Sigmoid colon (tissue), 7 donors: Measurements from ENCODE around the gene AP2A1. TPM values are rescaled to one million over a fixed set of nuclear protein-coding genes. Genes with fewer than 3 reads are reported as not detected.
A peak's percentile ranks its signal among the peaks of the same experiment; 100 is the strongest.

Experiments
- DNase-seq: peaks from one replicate; pipeline ENCODE4 v3.0.0-alpha.2; 2019
- H3K27ac ChIP-seq, 4 donors: fragments of 200-600 bp; sonication (generic); one replicate each; pipeline ENCODE4 v1.5.1; 2016 to 2019; ENCODE audit warnings: mild to moderate bottlenecking in 1 of 4
- H3K27me3 ChIP-seq, 3 donors: fragments of 200-600 bp; sonication (generic); one replicate each; pipeline ENCODE4 v1.5.1; 2019; ENCODE audit warnings: mild to moderate bottlenecking in 1 of 3
- H3K36me3 ChIP-seq, 4 donors: fragments of 200-600 bp; sonication (generic); one replicate each; pipeline ENCODE4 v1.5.1; 2016 to 2019
- H3K4me1 ChIP-seq, 4 donors: fragments of 200-600 bp; sonication (generic); one replicate each; pipeline ENCODE4 v1.5.1; 2017 to 2019
- H3K4me3 ChIP-seq, 4 donors: fragments of 200-600 bp; sonication (generic); one replicate each; pipeline ENCODE4 v1.5.1; 2017 to 2019; ENCODE audit warnings: mild to moderate bottlenecking in 2 of 4, moderate library complexity in 1 of 4
- H3K9me3 ChIP-seq, 4 donors: fragments of 200-600 bp in 3 of 4; sonication (generic) in 3 of 4; one replicate each; pipeline versions ENCODE4 v1.5.1 to v1.6.1; 2013 to 2019
- EP300 ChIP-seq, 4 donors: sonication (generic); formaldehyde crosslinking; IDR thresholded peaks; one replicate each; pipeline ENCODE4 v1.6.1; 2017; ENCODE audit warnings: antibody characterized with exemption in 4 of 4
- POLR2A ChIP-seq, 2 donors: fragments of 450-650 bp; IDR thresholded peaks; one replicate each; pipeline ENCODE4 v1.6.1; 2016; ENCODE audit warnings: antibody characterized with exemption in 2 of 2, mild to moderate bottlenecking in 2 of 2, moderate library complexity in 2 of 2
- POLR2AphosphoS5 ChIP-seq, 4 donors: sonication (generic); formaldehyde crosslinking; IDR thresholded peaks; one replicate each; pipeline ENCODE4 v1.6.1; 2017; ENCODE audit warnings: antibody characterized with exemption in 4 of 4
- WGBS, 2 donors: extraction: QIAGEN DNeasy Blood & Tissue Kit; methylation state at CpG; one replicate each; pipeline ENCODE4 v1.1.7; 2013; 5-methylcytosine and 5-hydroxymethylcytosine counted together
- intact Hi-C: fragments of 100-400 bp; cut with DNase I; formaldehyde crosslinking; loops from one replicate; pipeline ENCODE4 v1.15.1; 2023
- polyA plus RNA-seq, 3 donors: library from polyadenylated mRNA; stranded (reverse); fragments of 200-250 nt; gene quantifications; one replicate each; pipeline ENCODE4 v1.2.3, GENCODE V29; 2013
- total RNA-seq, 4 donors: library from RNA; depleted of rRNA; stranded (reverse); fragments of >200 nt; gene quantifications; one replicate each; pipeline ENCODE4 v1.1.0, GENCODE V29; 2016
- TF ChIP-seq, protein P1 (sequence below), 4 experiments: fragments of 450-650 bp in 3 of 4; fragments of 200-600 bp in 1 of 4; IDR thresholded peaks; one replicate each; pipeline ENCODE4 v1.5.1; 2016 to 2019; ENCODE audit warnings: antibody characterized with exemption in 4 of 4, mild to moderate bottlenecking in 3 of 4, moderate library complexity in 2 of 4
- donor health status: healthy with polysubstance abuse.
- donor health status: Bipolar disorder and iron deficiency.
- donor health status: healthy.

Gene AP2A1
- total and polyA plus RNA-seq, 7 donors = 33.0 to 81.1 (median 50.7) TPM

DNA sequence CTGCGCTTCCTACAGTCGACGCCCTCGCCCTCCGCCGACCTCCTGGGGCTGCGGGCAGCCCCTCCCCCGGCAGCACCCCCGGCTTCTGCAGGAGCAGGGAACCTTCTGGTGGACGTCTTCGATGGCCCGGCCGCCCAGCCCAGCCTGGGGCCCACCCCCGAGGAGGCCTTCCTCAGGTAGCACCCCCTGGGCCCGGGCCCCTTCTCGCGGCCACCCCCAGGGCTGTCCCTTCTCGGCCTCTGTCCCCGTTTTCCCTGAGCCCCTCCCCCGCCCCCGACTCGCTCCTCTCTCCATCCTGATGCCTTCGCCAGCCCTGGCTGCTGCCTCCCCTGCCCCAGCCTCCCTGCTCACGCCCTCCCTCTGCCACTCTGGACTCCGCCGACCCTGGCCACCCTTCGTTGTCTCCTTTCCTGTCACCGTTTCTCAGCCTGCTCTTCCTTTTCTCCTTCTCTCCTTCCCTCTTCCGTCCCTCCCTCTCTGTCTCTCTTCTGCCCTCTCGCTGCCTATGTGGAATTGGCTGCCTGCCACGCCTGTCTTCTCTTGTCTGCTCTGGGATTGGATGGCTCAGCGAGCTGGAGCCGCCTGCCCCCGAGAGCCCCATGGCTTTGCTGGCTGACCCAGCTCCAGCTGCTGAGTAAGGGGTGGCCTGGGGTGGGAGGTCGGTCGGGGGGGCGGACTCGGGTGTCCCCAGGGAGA is 35.3 kb downstream of the AP2A1 start:
- Histone ChIP-seq H3K4me1 (peaks cover 0 to 21% (median 18%) of the 10 kb centered on the region in 4 donors), H3K9me3 (no peaks in the 10 kb centered on the region), H3K36me3 (peaks cover 19 to 77% (median 29%) of the 10 kb centered on the region in 4 donors), H3K27me3 (no peaks in the 10 kb centered on the region), H3K4me3 (peak overlapping the region; percentile 40 to 61 (median 49)), H3K27ac (peak overlapping the region; percentile 73 to 81 (median 79))
- 63 to 79% methylated on average over 37 to 38 of the region's 38 CpGs for WGBS, 2 donors
- TF ChIP-seq EP300 (IDR thresholded peaks at IDR 0.05) (no peak), POLR2AphosphoS5 (IDR thresholded peaks at IDR 0.05) (peak in 3 of 4 donors; percentile 29 to 60 (median 39))
- TF ChIP-seq, protein P1, sequence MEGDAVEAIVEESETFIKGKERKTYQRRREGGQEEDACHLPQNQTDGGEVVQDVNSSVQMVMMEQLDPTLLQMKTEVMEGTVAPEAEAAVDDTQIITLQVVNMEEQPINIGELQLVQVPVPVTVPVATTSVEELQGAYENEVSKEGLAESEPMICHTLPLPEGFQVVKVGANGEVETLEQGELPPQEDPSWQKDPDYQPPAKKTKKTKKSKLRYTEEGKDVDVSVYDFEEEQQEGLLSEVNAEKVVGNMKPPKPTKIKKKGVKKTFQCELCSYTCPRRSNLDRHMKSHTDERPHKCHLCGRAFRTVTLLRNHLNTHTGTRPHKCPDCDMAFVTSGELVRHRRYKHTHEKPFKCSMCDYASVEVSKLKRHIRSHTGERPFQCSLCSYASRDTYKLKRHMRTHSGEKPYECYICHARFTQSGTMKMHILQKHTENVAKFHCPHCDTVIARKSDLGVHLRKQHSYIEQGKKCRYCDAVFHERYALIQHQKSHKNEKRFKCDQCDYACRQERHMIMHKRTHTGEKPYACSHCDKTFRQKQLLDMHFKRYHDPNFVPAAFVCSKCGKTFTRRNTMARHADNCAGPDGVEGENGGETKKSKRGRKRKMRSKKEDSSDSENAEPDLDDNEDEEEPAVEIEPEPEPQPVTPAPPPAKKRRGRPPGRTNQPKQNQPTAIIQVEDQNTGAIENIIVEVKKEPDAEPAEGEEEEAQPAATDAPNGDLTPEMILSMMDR (IDR thresholded peaks at IDR 0.05) = peak in 3 of 4 experiments; percentile 7 to 36 (median 33)
- intact Hi-C loops = no loop called here
- DNase-seq = peak; percentile 98

DNA sequence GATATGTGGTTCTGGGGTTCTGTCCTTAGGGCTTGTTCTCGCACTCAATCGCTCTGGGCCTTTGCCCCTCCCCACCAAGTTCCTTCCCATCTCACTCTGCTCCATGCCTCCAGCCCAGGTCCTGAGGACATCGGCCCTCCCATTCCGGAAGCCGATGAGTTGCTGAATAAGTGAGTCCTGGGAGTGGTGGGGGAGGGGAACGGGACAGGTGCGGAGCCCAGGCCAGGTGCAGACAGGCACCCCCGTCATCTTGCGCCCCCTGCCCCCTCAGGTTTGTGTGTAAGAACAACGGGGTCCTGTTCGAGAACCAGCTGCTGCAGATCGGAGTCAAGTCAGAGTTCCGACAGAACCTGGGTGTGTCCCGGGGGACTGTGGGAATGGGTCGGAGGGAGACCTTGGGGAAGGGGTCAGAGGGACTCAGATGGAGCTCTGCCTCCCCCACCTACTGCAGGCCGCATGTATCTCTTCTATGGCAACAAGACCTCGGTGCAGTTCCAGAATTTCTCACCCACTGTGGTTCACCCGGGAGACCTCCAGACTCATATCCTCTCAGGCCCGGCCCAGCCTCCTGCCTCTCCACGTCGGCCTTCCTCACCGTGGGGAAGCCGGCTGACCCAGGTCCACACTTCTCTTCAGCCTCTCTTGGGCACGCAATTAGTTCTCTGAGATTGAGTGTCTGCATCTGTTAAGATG is 36.2 kb downstream of the AP2A1 start:
- DNase-seq = no peak
- 93 to 94% methylated on average over 24 of the region's 24 CpGs for WGBS, 2 donors
- no peak for TF ChIP-seq EP300 (IDR thresholded peaks at IDR 0.05)
- TF ChIP-seq, protein P1 (IDR thresholded peaks at IDR 0.05) = no peak
- no peak for TF ChIP-seq POLR2AphosphoS5 (IDR thresholded peaks at IDR 0.05)
- no peak for TF ChIP-seq POLR2A (IDR thresholded peaks at IDR 0.05)
- Histone ChIP-seq H3K4me3 (peak overlapping the region; percentile 40 to 61 (median 49)), H3K4me1 (peaks cover 0 to 21% (median 18%) of the 10 kb centered on the region in 4 donors), H3K36me3 (peaks cover 18 to 76% (median 24%) of the 10 kb centered on the region in 4 donors), H3K27ac (peak overlapping the region; percentile 73 to 81 (median 79)), H3K27me3 (no peaks in the 10 kb centered on the region), H3K9me3 (no peaks in the 10 kb centered on the region)
- intact Hi-C loops = no loop called here

DNA sequence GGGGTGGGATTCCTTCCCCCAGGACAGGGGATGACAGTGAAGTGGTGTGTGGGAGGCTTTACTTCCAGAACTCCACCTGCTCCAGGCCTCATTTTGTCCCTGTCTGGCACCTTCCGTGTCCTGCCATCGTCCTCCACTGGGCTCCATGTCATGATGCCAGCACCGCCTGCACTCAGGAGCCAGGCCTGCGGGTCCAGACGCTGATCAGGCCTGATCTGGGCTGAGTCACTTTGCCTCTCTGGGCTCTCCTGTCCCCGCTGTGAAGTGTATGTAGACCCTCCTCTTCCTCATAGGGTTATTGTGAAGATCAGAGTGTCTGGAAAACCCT is 36.7 kb downstream of the AP2A1 start:
- H3K36me3 ChIP-seq = peaks cover 15 to 71% (median 19%) of the 10 kb centered on the region in 4 donors
- DNase-seq = no peak
- WGBS, 2 donors = 92 to 94% methylated on average over 6 of the region's 6 CpGs
- H3K4me1 ChIP-seq = peaks cover 0 to 24% (median 22%) of the 10 kb centered on the region in 4 donors
- intact Hi-C loops = no loop called here
- H3K27ac ChIP-seq = no peak overlapping the region
- no peak overlapping the region for H3K4me3 ChIP-seq
- H3K27me3 ChIP-seq = no peaks in the 10 kb centered on the region
- no peaks in the 10 kb centered on the region for H3K9me3 ChIP-seq
- TF ChIP-seq, protein P1 (IDR thresholded peaks at IDR 0.05) = no peak
- TF ChIP-seq POLR2AphosphoS5 (IDR thresholded peaks at IDR 0.05) (no peak), POLR2A (IDR thresholded peaks at IDR 0.05) (no peak), EP300 (IDR thresholded peaks at IDR 0.05) (no peak)

DNA sequence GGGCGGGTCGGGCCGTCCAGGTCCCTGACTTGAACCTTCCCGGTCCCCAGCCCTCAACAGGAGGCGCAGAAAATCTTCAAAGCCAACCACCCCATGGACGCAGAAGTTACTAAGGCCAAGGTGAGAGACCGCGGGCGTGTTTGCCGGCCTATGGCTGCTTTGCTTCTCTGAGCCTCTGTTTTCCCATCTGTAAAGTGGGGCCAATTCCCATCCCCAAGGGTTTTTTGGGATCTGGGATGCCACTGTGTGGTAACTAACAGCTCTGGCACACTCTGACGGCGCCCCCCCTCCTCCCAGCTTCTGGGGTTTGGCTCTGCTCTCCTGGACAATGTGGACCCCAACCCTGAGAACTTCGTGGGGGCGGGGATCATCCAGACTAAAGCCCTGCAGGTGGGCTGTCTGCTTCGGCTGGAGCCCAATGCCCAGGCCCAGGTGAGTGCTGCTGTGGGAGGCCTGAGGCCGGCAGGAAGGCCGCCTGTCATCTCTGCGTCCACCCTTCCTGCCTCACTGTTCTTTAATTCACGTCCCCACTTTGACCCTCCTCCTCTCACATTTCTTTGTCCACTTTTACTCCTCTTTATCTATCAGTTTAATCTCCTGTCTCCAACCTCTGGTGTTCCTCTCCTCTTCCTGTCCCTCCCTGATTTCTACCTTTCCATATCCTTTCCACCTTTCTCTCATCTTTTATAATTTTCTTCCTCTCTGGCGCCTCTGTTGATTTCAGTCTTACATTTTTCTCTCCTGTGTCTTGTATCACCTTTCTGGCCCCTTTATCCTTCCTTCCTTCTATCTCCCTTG is 39.2 kb downstream of the AP2A1 start:
- Histone ChIP-seq H3K27ac (no peak overlapping the region), H3K4me1 (peaks cover 0 to 38% (median 33%) of the 10 kb centered on the region in 4 donors), H3K4me3 (no peak overlapping the region), H3K27me3 (no peaks in the 10 kb centered on the region), H3K9me3 (no peaks in the 10 kb centered on the region), H3K36me3 (peaks cover 0 to 45% (median 6%) of the 10 kb centered on the region in 4 donors)
- no peak for DNase-seq
- TF ChIP-seq POLR2A (IDR thresholded peaks at IDR 0.05) = no peak
- TF ChIP-seq POLR2AphosphoS5 (IDR thresholded peaks at IDR 0.05) = no peak
- no peak for TF ChIP-seq EP300 (IDR thresholded peaks at IDR 0.05)
- TF ChIP-seq, protein P1 (IDR thresholded peaks at IDR 0.05) = no peak
- 82 to 88% methylated on average over 20 of the region's 20 CpGs for WGBS, 2 donors
- intact Hi-C loops = no loop called here
